ENCODE measurements around the gene ARL14.
"Not testable (repeated sequence)": the region's sequence is repeated elsewhere in the genome, so short reads cannot be mapped to it uniquely, and the experiment has no call there.

The ARL14 gene

GRCh38 chr3:160678292-160678842, 1.4 kb downstream of the ARL14 start:
- DNase-seq, result no peak

DNA sequence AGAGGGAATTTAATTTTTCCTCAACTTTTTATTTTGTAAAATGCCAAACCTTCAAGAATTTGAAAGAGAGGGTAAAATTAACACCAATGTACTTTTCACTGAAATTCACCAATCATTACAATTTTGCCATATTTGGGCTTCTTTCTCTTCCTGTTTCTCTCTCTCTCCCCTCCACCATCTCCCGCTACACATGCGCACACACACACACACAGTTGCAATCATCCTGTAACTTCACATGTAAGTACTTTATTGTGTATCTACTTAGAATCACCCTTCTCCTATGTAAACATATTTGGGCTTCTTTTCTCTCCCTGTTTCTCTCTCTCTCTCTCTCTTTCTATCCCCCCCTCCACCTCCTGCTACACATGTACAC, 7.4 kb downstream of the ARL14 start:
- DNase-seq, result no peak

DNA sequence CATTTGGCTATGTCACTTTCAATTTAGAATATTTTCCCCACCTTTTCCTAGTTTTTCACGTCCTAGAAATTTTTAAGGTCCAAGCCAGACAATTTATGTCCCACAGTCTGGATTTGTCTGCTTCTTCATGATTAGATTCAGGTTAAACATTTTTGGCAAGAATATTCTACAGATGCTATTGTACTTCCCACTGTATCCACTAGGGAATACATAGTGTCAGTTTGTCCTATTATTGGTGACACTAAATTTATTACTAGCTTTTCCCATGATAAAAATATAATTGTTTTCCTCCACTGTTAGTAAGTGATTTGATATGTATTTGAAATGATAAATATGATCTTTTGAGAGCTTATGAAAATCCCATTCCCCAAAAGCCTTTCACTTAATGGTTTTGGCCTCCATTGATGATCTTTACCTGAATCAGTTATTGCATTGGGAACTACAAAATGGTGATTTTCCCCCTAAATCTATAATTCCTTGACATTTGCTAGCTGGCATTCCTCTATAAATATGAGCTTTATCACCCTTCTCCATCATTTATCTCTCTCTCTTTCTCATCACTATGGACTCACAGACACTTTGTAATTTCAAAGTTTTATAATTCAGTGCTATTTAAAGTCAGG, 8.3 kb downstream of the ARL14 start:
- no peak for DNase-seq

GRCh38 chr3:160686955-160687535, 10.1 kb downstream of the ARL14 start:
- no peak for DNase-seq

GRCh38 chr3:160691151-160691550, 14.2 kb downstream of the ARL14 start:
- no peak for DNase-seq

DNA sequence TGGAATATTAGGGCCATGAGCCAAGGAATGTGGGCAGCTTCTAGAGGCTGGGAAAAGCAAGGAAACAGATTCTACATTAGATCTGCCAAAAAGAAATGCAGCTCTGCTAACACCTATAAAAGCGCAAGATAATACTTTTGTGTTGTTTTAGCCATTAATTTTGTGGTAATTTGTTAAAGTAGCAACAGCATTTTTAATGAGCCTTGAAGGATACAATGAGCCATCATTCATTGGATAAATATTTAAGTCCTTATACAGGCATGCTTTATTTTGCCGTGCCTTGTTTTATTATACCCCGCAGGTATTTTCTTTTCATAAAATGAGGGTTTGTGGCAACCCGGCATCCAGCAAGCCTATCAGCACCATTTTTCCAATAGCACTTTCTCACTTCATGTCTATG, 15.0 kb downstream of the ARL14 start:
- no peak for DNase-seq

DNA sequence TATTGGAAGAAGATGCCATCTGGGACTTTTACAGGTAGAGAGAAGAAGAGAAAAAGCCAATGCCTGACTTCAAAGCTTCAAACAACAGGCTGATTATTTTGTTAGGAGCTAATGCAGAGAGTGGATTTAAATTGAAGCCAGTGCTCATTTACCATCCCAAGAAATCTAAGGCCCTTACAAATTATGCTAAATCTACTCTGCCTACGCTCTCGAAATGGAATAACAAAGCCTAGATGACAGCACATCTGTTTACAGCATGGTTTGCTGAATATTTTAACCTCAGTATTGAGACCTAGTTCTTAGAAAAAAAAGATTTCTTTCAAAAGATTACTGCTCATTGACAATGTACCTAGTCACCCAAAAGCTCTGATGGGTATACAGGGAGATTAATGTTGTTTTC, 16.2 kb downstream of the ARL14 start:
- no peak for DNase-seq

DNA sequence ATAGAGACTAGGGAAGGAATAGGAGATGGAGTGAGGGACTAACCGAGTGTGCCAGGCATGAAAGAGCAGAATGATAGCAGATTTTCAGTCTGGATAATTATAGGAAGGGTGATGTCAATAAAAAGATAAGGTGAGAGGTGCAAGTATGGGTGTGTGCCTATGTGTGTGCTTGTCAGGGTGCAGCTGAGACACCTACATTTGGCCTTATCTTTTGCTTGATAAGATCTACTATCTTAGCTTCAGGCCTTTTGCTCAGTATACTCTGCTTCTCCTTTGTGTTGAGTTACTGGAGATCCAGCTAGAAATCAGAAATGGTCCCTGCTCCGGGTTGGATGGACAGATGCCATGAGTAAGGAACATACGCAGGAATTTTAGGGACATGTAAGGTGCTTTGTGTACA, 17.4 kb downstream of the ARL14 start:
- DNase-seq, result no peak

- DNase-seq, result no peak
These were observed 18.0 kb downstream of the ARL14 start for GRCh38 chr3:160695003-160695402.

GRCh38 chr3:160695915-160696327, 19.0 kb downstream of the ARL14 start:
- no peak for DNase-seq

GRCh38 chr3:160697637-160698380, 20.8 kb downstream of the ARL14 start:
- DNase-seq, result peak in 1 of 2 experiments; percentile 35

GRCh38 chr3:160698599-160699195, 21.7 kb downstream of the ARL14 start:
- no peak for DNase-seq

- no peak for DNase-seq
These were observed 24.5 kb downstream of the ARL14 start for GRCh38 chr3:160701490-160701889.

GRCh38 chr3:160702290-160702689, 25.3 kb downstream of the ARL14 start:
- DNase-seq, result no peak

DNA sequence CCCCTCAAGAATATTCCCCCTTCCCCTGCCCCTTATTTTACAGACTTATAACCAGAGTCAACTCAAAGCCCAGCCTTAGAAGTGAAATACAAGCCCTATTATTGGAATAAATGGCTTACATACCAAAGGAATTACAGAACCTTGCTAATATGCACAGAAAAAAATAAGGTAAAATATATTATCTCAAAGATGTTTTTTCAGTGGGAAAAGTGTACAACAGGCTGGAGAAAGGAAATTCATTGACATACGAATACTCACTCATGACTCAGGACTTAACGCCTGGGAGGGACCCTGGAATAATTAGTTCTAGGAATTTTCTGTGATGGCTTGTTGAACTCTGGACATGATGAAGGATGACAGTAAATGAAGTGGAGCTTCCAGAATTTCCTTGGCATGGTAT, 27.0 kb downstream of the ARL14 start:
- DNase-seq, result no peak

- peak; percentile 72 to 73 for DNase-seq
These were observed 30.3 kb downstream of the ARL14 start for GRCh38 chr3:160707187-160707794.

DNA sequence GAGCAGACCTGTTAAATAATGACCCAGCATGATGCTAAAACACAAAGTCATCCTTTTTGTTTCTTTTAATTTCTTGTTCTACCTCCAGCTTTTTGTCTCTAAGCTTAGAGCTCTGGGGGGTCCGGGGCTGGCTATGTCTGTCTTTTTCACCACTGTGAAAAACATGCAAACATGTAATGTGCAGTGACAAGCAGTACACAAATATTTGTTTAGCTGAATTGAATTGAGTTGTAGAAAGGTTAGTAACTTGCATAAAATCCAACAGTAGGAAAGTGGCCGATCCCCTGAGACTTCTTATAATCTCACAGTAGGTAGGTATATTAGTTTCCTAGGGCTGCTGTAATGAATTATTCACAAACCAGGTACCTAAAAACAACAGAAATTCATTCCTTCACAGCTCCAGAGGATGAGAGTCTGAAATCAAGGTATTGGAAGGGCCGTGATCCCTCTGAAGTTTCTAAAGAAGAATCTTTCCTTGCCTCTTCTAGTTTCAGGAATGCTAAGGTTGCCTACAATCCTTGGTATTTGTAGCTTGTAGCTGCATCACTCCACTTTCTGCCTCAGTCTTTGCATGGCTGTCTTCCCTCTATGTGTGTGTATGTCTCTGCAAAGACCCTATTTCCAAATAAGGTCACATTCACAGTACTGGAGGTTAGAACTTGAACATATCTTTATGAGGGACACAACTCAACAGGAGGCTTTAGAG, 32.7 kb downstream of the ARL14 start:
- DNase-seq, result no peak

DNA sequence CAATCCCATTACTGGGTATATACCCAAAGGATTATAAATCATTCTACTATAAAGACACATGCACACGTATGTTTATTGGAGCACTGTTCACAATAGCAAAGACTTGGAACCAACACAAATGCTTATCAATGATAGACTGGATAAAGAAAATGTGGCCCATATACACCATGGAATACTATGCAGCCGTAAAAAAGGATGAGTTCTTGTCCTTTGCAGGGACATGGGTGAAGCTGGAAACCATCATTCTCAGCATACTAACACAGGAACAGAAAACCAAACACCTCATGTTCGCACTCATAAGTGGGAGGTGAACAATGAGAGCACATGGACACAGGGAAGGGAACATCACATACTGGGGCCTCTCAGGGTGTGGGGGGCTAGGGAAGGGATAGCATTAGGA, 36.2 kb downstream of the ARL14 start:
- DNase-seq, result not testable (repeated sequence)

DNA sequence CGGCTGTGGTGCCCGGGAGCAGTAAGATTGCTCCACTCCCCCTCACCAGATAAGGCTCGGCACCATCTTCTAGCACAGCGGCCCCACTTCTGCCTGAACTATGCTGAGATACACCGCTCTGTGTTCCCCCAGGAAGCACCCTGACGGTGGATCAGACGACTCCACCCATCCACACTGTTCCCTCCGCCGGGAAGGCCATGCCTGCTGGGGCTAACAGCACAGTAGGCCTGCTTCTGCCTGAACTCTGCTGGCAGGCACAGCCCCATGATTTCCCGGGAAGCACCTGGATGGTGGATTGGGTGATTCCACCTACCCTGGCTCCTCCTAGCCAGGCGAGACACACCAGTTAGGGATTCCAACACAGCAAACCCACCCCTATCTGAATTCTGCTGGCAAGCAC, 42.8 kb downstream of the ARL14 start:
- DNase-seq, result no peak

DNA sequence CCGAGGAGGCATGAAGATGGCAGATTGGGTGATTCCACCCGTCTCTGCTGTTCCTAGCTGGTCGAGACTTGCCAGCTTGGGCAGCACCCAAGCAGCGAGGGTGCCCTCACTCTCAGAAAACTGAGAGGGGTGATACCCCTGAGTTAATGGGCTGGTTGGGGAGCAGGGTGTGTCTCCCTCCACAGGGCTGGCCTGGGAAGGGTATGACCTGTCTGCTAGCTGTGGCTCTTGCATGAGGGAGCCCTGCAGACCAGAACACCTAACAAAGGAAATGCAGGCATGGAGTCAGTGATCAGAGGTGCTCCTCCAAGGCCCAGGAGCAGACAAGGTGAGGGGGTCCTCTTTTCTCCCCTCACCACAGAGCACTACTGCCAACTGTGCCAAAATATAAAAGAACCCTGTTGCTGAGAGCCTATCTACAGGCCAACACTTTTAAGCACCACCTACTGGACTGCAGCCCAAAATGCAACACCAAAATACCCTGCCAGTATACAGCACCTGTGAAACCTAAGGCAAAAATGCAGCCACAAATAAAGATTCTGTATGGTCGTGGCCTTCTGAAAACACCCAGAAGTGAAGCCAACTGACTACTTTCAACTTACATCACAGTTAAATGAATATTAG, 43.3 kb downstream of the ARL14 start:
- DNase-seq, result no peak

GRCh38 chr3:160722331-160722730, 45.4 kb downstream of the ARL14 start:
- DNase-seq, result no peak

GRCh38 chr3:160725338-160725737, 48.4 kb downstream of the ARL14 start:
- no peak for DNase-seq

Measured in NCI-H2081 (cell line).